ENCODE measurements around the gene A2ML1. TPM values are rescaled to one million over a fixed set of nuclear protein-coding genes. Genes with fewer than 3 reads are reported as not detected.
"Not testable (repeated sequence)": the region's sequence is repeated elsewhere in the genome, so short reads cannot be mapped to it uniquely, and the experiment has no call there.

Gene A2ML1
- total RNA-seq, 2 experiments from 2014 or later: not detected

- Mint-ChIP-seq H3K27ac (no peak overlapping the region), H3K36me3 (no peaks in the 10 kb centered on the region), H3K27me3 (no peaks in the 10 kb centered on the region), H3K4me3 (no peak overlapping the region), H3K9me3 (ENCODE audit: low read depth) (no peaks in the 10 kb centered on the region), H3K4me1 (no peaks in the 10 kb centered on the region)
- CTCF ChIA-PET: interaction anchor here (0.6 kb wide), 1 partner anchor 167 kb away, joined by 3 read pairs; no protein-coding TSS in a partner anchor
- ATAC-seq: no peak
- no peak for DNase-seq
These were observed 23.9 kb downstream of the A2ML1 start for GRCh38 chr12:8846305-8846704.

GRCh38 chr12:8847435-8847834 is 25.0 kb downstream of the A2ML1 start:
- no peak overlapping the region for H3K27ac Mint-ChIP-seq
- H3K27me3 Mint-ChIP-seq: no peaks in the 10 kb centered on the region
- no peak for DNase-seq
- H3K4me1 Mint-ChIP-seq: no peaks in the 10 kb centered on the region
- H3K36me3 Mint-ChIP-seq: no peaks in the 10 kb centered on the region
- no peak overlapping the region for H3K4me3 Mint-ChIP-seq
- ATAC-seq: no peak
- H3K9me3 Mint-ChIP-seq (ENCODE audit: low read depth): no peaks in the 10 kb centered on the region
- CTCF ChIA-PET: no interaction called here

GRCh38 chr12:8849876-8850275 is 27.5 kb downstream of the A2ML1 start:
- no peak overlapping the region for H3K27ac Mint-ChIP-seq
- ATAC-seq (no peak), DNase-seq (no peak)
- CTCF ChIA-PET: no interaction called here
- H3K4me3 Mint-ChIP-seq: no peak overlapping the region
- H3K27me3 Mint-ChIP-seq: no peaks in the 10 kb centered on the region
- H3K36me3 Mint-ChIP-seq: no peaks in the 10 kb centered on the region
- H3K4me1 Mint-ChIP-seq: no peaks in the 10 kb centered on the region
- H3K9me3 Mint-ChIP-seq (ENCODE audit: low read depth): no peaks in the 10 kb centered on the region

- no peaks in the 10 kb centered on the region for H3K27me3 Mint-ChIP-seq
- no peak for ATAC-seq
- H3K4me1 Mint-ChIP-seq: no peaks in the 10 kb centered on the region
- DNase-seq: no peak
- no peak overlapping the region for H3K4me3 Mint-ChIP-seq
- H3K27ac Mint-ChIP-seq: no peak overlapping the region
- no peaks in the 10 kb centered on the region for H3K36me3 Mint-ChIP-seq
- H3K9me3 Mint-ChIP-seq (ENCODE audit: low read depth): no peaks in the 10 kb centered on the region
- CTCF ChIA-PET: no interaction called here
These were observed 29.7 kb downstream of the A2ML1 start for GRCh38 chr12:8852119-8852518.

- no peaks in the 10 kb centered on the region for H3K9me3 Mint-ChIP-seq (ENCODE audit: low read depth)
- CTCF ChIA-PET: interaction anchor here (1.6 kb wide), 1 partner anchor 194 kb away, joined by 6 read pairs; no protein-coding TSS in a partner anchor
These were observed 33.5 kb downstream of the A2ML1 start for GRCh38 chr12:8855891-8856290.

GRCh38 chr12:8859448-8859847 is 37.0 kb downstream of the A2ML1 start:
- DNase-seq; H3K36me3 Mint-ChIP-seq; ATAC-seq; H3K9me3 Mint-ChIP-seq (ENCODE audit: low read depth); H3K27ac Mint-ChIP-seq; H3K4me3 Mint-ChIP-seq; H3K4me1 Mint-ChIP-seq: not testable (repeated sequence)
- CTCF ChIA-PET: interaction anchor here (1.0 to 1.4 kb wide), 2 partner anchors 10 to 31 kb away, joined by 3 to 11 read pairs; no protein-coding TSS in a partner anchor
- H3K27me3 Mint-ChIP-seq: peaks cover 12% of the 10 kb centered on the region

More at GRCh38 chr12:8855891-8856290, 33.5 kb downstream of the A2ML1 start:
- Mint-ChIP-seq H3K27me3 (peaks cover 3% of the 10 kb centered on the region), H3K36me3 (no peaks in the 10 kb centered on the region), H3K4me1 (no peaks in the 10 kb centered on the region), H3K4me3 (no peak overlapping the region), H3K27ac (no peak overlapping the region)
- ATAC-seq (no peak), DNase-seq (no peak)

GRCh38 chr12:8860165-8860961 is 37.9 kb downstream of the A2ML1 start:
- DNase-seq (no peak), ATAC-seq (no peak)
- Mint-ChIP-seq H3K4me3 (no peak overlapping the region), H3K9me3 (ENCODE audit: low read depth) (no peaks in the 10 kb centered on the region), H3K27ac (no peak overlapping the region), H3K36me3 (no peaks in the 10 kb centered on the region), H3K4me1 (no peaks in the 10 kb centered on the region), H3K27me3 (peaks cover 12% of the 10 kb centered on the region)
- CTCF ChIA-PET: interaction anchor here (0.5 to 1.4 kb wide), 13 partner anchors 9 to 316 kb away, joined by 3 to 12 read pairs (median 4); no protein-coding TSS in a partner anchor

GRCh38 chr12:8866429-8866828 is 44.0 kb downstream of the A2ML1 start:
- no peak for ATAC-seq
- H3K36me3 Mint-ChIP-seq: no peaks in the 10 kb centered on the region
- CTCF ChIA-PET: no interaction called here
- H3K9me3 Mint-ChIP-seq (ENCODE audit: low read depth): no peaks in the 10 kb centered on the region
- no peak overlapping the region for H3K27ac Mint-ChIP-seq
- H3K4me3 Mint-ChIP-seq: no peak overlapping the region
- DNase-seq: no peak
- peaks cover 15% of the 10 kb centered on the region for H3K27me3 Mint-ChIP-seq
- peaks cover 9% of the 10 kb centered on the region for H3K4me1 Mint-ChIP-seq

- Mint-ChIP-seq H3K27me3 (peaks cover 15% of the 10 kb centered on the region), H3K27ac (no peak overlapping the region), H3K9me3 (ENCODE audit: low read depth) (no peaks in the 10 kb centered on the region), H3K36me3 (no peaks in the 10 kb centered on the region), H3K4me1 (peaks cover 9% of the 10 kb centered on the region), H3K4me3 (no peak overlapping the region)
- DNase-seq (no peak), ATAC-seq (peak; percentile 53)
- CTCF ChIA-PET: interaction anchor here (1.4 kb wide), 1 partner anchor 23 kb away, joined by 5 read pairs; no protein-coding TSS in a partner anchor
These were observed 44.6 kb downstream of the A2ML1 start for GRCh38 chr12:8867009-8867408.

- Mint-ChIP-seq H3K4me3 (no peak overlapping the region), H3K4me1 (peaks cover 9% of the 10 kb centered on the region), H3K27me3 (peaks cover 11% of the 10 kb centered on the region), H3K27ac (no peak overlapping the region), H3K36me3 (no peaks in the 10 kb centered on the region), H3K9me3 (ENCODE audit: low read depth) (no peaks in the 10 kb centered on the region)
- ATAC-seq (no peak), DNase-seq (no peak)
- CTCF ChIA-PET: interaction anchor here (1.4 kb wide), 1 partner anchor 23 kb away, joined by 5 read pairs; no protein-coding TSS in a partner anchor
These were observed 45.4 kb downstream of the A2ML1 start for GRCh38 chr12:8867786-8868185.

- Mint-ChIP-seq H3K36me3 (no peaks in the 10 kb centered on the region), H3K27me3 (peaks cover 10% of the 10 kb centered on the region), H3K4me1 (peaks cover 9% of the 10 kb centered on the region), H3K4me3 (no peak overlapping the region), H3K27ac (no peak overlapping the region), H3K9me3 (ENCODE audit: low read depth) (no peaks in the 10 kb centered on the region)
- no peak for DNase-seq
- ATAC-seq: no peak
- CTCF ChIA-PET: interaction anchor here (1.7 kb wide), 1 partner anchor 20 kb away, joined by 7 read pairs; no protein-coding TSS in a partner anchor
These were observed 48.2 kb downstream of the A2ML1 start for GRCh38 chr12:8870586-8870985.

- Mint-ChIP-seq H3K36me3 (no peaks in the 10 kb centered on the region), H3K27me3 (peaks cover 10% of the 10 kb centered on the region), H3K4me3 (no peak overlapping the region), H3K9me3 (ENCODE audit: low read depth) (no peaks in the 10 kb centered on the region), H3K4me1 (peaks cover 9% of the 10 kb centered on the region), H3K27ac (no peak overlapping the region)
- CTCF ChIA-PET: no interaction called here
- no peak for DNase-seq
- no peak for ATAC-seq
These were observed 48.6 kb downstream of the A2ML1 start for GRCh38 chr12:8871068-8871467.

GRCh38 chr12:8876887-8877286 is 54.5 kb downstream of the A2ML1 start:
- ATAC-seq: no peak
- CTCF ChIA-PET: no interaction called here
- no peak for DNase-seq
- Mint-ChIP-seq H3K27ac (no peak overlapping the region), H3K9me3 (ENCODE audit: low read depth) (no peaks in the 10 kb centered on the region), H3K27me3 (peaks cover 13% of the 10 kb centered on the region), H3K4me3 (no peak overlapping the region), H3K4me1 (no peaks in the 10 kb centered on the region), H3K36me3 (no peaks in the 10 kb centered on the region)
